22Rv1 (cell line): ENCODE results near the gene AKR1D1.

Experiments used
- CTCF ChIP-seq: fragments of 450-650 bp; IDR thresholded peaks from 2 replicates; pipeline ENCODE4 v1.5.1; 2017; ENCODE audit warnings: mild to moderate bottlenecking
- ZFX ChIP-seq: fragments of 450-650 bp; IDR thresholded peaks from 2 replicates; pipeline ENCODE4 v1.6.1; 2017; ENCODE audit warnings: antibody characterized with exemption, borderline replicate concordance

- TF ChIP-seq CTCF: no peak
- TF ChIP-seq ZFX: no peak
Observed at GRCh38 chr7:138029941-138030340, 46.3 kb upstream of the AKR1D1 start.
